Activated CD4-positive, alpha-beta T cell treated with anti-CD3 and anti-CD28 coated beads for 36 hours (primary cell): ENCODE measurements around the gene GPR65. TPM values are rescaled to one million over a fixed set of nuclear protein-coding genes. Genes with fewer than 3 reads are reported as not detected.

ENCODE experiments used
- ATAC-seq: fragments of 200-7000 bp; cut with Tn5 transposase; one replicate; pipeline ENCODE4 v1.10.0; 2021; ENCODE audit warnings: mild to moderate bottlenecking, moderate library complexity
- CTCF ChIA-PET: fragments of 350-600 bp; sonication (Branson Sonifier 250); formaldehyde crosslinking; loops from one replicate; lab custom pipeline; 2021; ENCODE audit warnings: antibody characterized with exemption; lab: Charles Lee
- POLR2A ChIA-PET: fragments of 350-600 bp; sonication (Branson Sonifier 250); formaldehyde crosslinking; loops from one replicate; lab custom pipeline; 2021; ENCODE audit warnings: antibody characterized with exemption, inconsistent platforms; lab: Charles Lee
- DNase-seq: peaks from one replicate; pipeline ENCODE4 v3.0.0-alpha.2; 2020
- H3K27ac Mint-ChIP-seq: one replicate; pipeline ENCODE4 v1.8.0; 2021; ENCODE audit warnings: mixed read lengths
- H3K27me3 Mint-ChIP-seq: one replicate; pipeline ENCODE4 v1.8.0; 2021; ENCODE audit warnings: mixed read lengths
- H3K36me3 Mint-ChIP-seq: one replicate; pipeline ENCODE4 v1.8.0; 2021; ENCODE audit warnings: low read depth, mixed read lengths
- H3K4me1 Mint-ChIP-seq: one replicate; pipeline ENCODE4 v1.8.0; 2021; ENCODE audit warnings: mixed read lengths
- H3K4me3 Mint-ChIP-seq: one replicate; pipeline ENCODE4 v1.8.0; 2021; ENCODE audit warnings: mild to moderate bottlenecking, moderate library complexity, mixed read lengths
- H3K9me3 Mint-ChIP-seq: one replicate; pipeline ENCODE4 v1.8.0; 2021; ENCODE audit warnings: low read depth, mixed read lengths
- intact Hi-C, 2 experiments: fragments of 100-400 bp; cut with DNase I in 1 of 2; cut with micrococcal nuclease in 1 of 2; formaldehyde crosslinking; loops; one replicate each; pipeline versions ENCODE4 v1.14.2 to v1.15.1; 2022 to 2024; cut with DNase I, micrococcal nuclease
- total RNA-seq, 2 experiments: library from RNA; stranded (reverse); gene quantifications; one replicate each; pipeline ENCODE4 v1.2.3, GENCODE V29; 2021

GPR65 gene
- total RNA-seq, 2 experiments from 2014 or later = 13.7 to 14.0 TPM

DNA sequence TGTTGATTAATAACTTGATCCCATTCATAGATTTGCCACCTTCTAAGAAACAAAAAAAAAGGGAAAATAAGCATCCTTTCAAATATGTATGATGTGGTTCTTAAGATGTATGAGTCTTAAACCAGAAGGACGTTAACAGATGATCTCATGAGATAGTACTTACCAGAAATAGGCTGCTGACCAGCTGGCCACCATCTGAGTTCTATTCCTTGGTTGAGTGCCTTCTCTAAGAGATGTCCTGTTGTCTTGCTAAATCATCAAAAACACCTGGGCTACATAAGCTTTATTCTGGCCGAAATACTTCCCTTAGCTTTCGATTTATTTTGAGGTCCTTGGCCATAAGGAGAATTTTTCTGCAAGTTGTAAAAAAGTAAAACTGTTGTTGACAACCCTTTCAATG, 55.6 kb downstream of the GPR65 start:
- Mint-ChIP-seq H3K4me1 (no peaks in the 10 kb centered on the region), H3K27ac (no peak overlapping the region), H3K9me3 (no peaks in the 10 kb centered on the region), H3K36me3 (no peaks in the 10 kb centered on the region), H3K27me3 (peaks cover 4% of the 10 kb centered on the region), H3K4me3 (no peak overlapping the region)
- CTCF ChIA-PET = no interaction called here
- ATAC-seq (no peak), DNase-seq (no peak)
- intact Hi-C loops = no loop called here
- POLR2A ChIA-PET = no interaction called here

DNA sequence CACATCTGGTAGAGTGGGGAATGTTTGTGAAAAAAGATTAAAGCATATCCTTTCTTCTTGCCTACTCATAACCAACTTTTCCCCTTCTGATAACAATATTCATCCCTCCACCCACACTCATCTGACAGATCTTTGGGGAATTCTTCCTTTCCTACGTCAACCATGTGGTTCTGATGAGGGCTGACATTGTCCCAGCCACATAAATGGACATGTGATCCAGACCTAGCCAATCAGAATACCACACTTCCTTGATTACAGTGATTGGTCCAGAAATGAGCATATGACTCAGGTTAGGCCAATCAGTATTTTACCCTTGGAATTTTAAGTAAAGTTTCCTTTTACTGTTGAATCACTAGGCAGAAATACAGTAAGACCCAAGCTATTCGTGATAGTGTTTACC, 58.9 kb downstream of the GPR65 start:
- no peak overlapping the region for H3K27ac Mint-ChIP-seq
- H3K36me3 Mint-ChIP-seq = no peaks in the 10 kb centered on the region
- ATAC-seq = no peak
- CTCF ChIA-PET = interaction anchor here (0.7 to 1.3 kb wide), 3 partner anchors 13 to 17 kb away, joined by 3 to 4 read pairs (median 3); no protein-coding TSS in a partner anchor
- intact Hi-C loops = no loop called here
- DNase-seq = no peak
- no peak overlapping the region for H3K4me3 Mint-ChIP-seq
- H3K4me1 Mint-ChIP-seq = no peaks in the 10 kb centered on the region
- no peaks in the 10 kb centered on the region for H3K9me3 Mint-ChIP-seq
- peaks cover 4% of the 10 kb centered on the region for H3K27me3 Mint-ChIP-seq
- POLR2A ChIA-PET = no interaction called here

Other genes with a start within 250 kb of the GPR65 start
- gene GALC, start 12.0 kb upstream of the GPR65 start, total RNA-seq = 10 to 100 TPM; 10.3 to 10.8 TPM